ENCODE results near the gene KRTAP10-7.

DNA sequence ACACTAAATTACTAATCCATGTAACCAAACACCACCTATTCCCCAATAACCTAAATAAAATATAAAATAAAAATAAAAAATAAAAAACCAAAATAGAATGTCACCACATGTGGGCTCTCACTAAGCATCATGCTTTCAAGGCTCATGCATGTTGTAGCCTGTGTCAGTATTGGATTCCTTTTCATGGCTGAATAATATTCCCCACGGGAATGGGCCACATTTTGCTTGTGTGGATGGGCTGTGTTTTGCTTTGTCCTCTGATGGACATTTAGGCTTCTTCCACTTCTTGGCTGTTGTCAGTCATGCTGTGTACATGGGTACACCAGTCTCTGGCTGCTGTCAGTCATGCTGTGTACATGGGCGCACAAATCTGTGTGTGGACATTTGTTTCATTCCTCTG, 11.3 kb upstream of the KRTAP10-7 start:
- no peak for TF ChIP-seq REST (IDR thresholded peaks at IDR 0.05; ENCODE audit: insufficient read depth in 1 of 2, low read depth in 2 of 2, low read length in 2 of 2)
- no peak for TF ChIP-seq POLR2AphosphoS5 (IDR thresholded peaks at IDR 0.05; ENCODE audit: low read depth, low read length)
- TF ChIP-seq TAF1 (IDR thresholded peaks at IDR 0.05; ENCODE audit: borderline replicate concordance, insufficient read depth, low read length): no peak

Data from PFSK-1 (cell line).